PC-9 (cell line): ENCODE results near the gene DEF6. TPM values are rescaled to one million over a fixed set of nuclear protein-coding genes. Genes with fewer than 3 reads are reported as not detected.

ENCODE experiments used
- BruUV-seq: library from RNA; stranded (reverse); fragments of 400-500 nt; replicated peaks from 2 replicates; lab custom pipeline; 2021; lab: Mats Ljungman, UMichigan
- CTCF ChIA-PET: fragments of 300-600 bp; sonication (Branson Sonifier 250); formaldehyde crosslinking; loops from one replicate; lab custom pipeline; 2022; ENCODE audit warnings: antibody characterized with exemption; lab: Charles Lee
- POLR2A ChIA-PET: fragments of 300-600 bp; sonication (Branson Sonifier 250); formaldehyde crosslinking; loops from one replicate; lab custom pipeline; 2022; ENCODE audit warnings: antibody characterized with exemption; ENCODE audit not compliant: unreplicated experiment; lab: Charles Lee
- DNase-seq, 2 experiments: peaks; one replicate each; pipeline versions ENCODE4 v3.0.0 to v3.0.0-alpha.2; 2015 to 2022; ENCODE audit warnings: mixed read lengths in 1 of 2
- H2AFZ ChIP-seq: fragments of 200-600 bp; sonication (generic); 2 replicates; pipeline ENCODE4 v1.8.1; 2017; ENCODE audit warnings: antibody characterized with exemption
- H3F3A ChIP-seq: fragments of 200-600 bp; sonication (generic); 2 replicates; pipeline ENCODE4 v1.8.1; 2017; ENCODE audit warnings: antibody characterized with exemption, mild to moderate bottlenecking, low read depth; ENCODE audit not compliant: insufficient read depth
- H3K27ac ChIP-seq: fragments of 200-600 bp; sonication (generic); 2 replicates; pipeline ENCODE4 v1.6.1; 2016; ENCODE audit warnings: mixed run types
- H3K27me3 ChIP-seq: fragments of 200-600 bp; sonication (generic); 2 replicates; pipeline ENCODE4 v1.6.1; 2016; ENCODE audit warnings: low read depth, mixed run types; ENCODE audit not compliant: insufficient read depth
- H3K36me3 ChIP-seq: fragments of 200-600 bp; sonication (generic); 2 replicates; pipeline ENCODE4 v1.6.1; 2016; ENCODE audit warnings: low read depth, mixed run types
- H3K4me1 ChIP-seq: fragments of 200-600 bp; sonication (generic); replicated peaks from 2 replicates; pipeline ENCODE4 v1.6.1; 2016; ENCODE audit warnings: mixed run types; ENCODE audit not compliant: insufficient read depth
- H3K4me2 ChIP-seq: fragments of 200-600 bp; sonication (generic); 2 replicates; pipeline ENCODE4 v1.6.1; 2017; ENCODE audit warnings: mixed run types
- H3K4me3 ChIP-seq: fragments of 200-600 bp; sonication (generic); 2 replicates; pipeline ENCODE4 v1.6.1; 2016; ENCODE audit warnings: mixed run types
- H3K79me2 ChIP-seq: fragments of 200-600 bp; sonication (generic); 2 replicates; pipeline ENCODE4 v1.6.1; 2017; ENCODE audit warnings: low read depth, mixed run types
- H3K9me2 ChIP-seq: fragments of 200-600 bp; sonication (generic); 2 replicates; pipeline ENCODE4 v1.8.1; 2017; ENCODE audit warnings: mild to moderate bottlenecking; ENCODE audit not compliant: insufficient read depth
- H3K9me3 ChIP-seq: fragments of 200-600 bp; sonication (generic); 2 replicates; pipeline ENCODE4 v1.8.1; 2016; ENCODE audit warnings: low read depth; ENCODE audit not compliant: insufficient read depth
- H4K20me1 ChIP-seq: fragments of 200-600 bp; sonication (generic); 2 replicates; pipeline ENCODE4 v1.8.1; 2017; ENCODE audit not compliant: insufficient read depth
- EZH2 ChIP-seq: fragments of 200-600 bp; sonication (generic); IDR thresholded peaks from 2 replicates; pipeline ENCODE4 v1.8.0; 2017; ENCODE audit warnings: antibody characterized with exemption, low read depth
- intact Hi-C: fragments of 100-400 bp; cut with micrococcal nuclease; formaldehyde crosslinking; loops from one replicate; pipeline ENCODE4 v1.10.0; 2022; ENCODE audit not compliant: unreplicated experiment
- total RNA-seq: library from RNA; stranded (reverse); gene quantifications from 2 replicates; pipeline ENCODE4 v1.2.3, GENCODE V29; 2021
- TF ChIP-seq, protein P1 (sequence below): fragments of 200-600 bp; sonication (generic); conservative IDR thresholded peaks from 2 replicates; pipeline ENCODE4 v1.6.1; 2017; ENCODE audit warnings: mixed run types, antibody characterized with exemption, mild to moderate bottlenecking, moderate library complexity

DEF6 gene
- total RNA-seq, 1 experiment from 2014 or later = 19.6 TPM

DNA sequence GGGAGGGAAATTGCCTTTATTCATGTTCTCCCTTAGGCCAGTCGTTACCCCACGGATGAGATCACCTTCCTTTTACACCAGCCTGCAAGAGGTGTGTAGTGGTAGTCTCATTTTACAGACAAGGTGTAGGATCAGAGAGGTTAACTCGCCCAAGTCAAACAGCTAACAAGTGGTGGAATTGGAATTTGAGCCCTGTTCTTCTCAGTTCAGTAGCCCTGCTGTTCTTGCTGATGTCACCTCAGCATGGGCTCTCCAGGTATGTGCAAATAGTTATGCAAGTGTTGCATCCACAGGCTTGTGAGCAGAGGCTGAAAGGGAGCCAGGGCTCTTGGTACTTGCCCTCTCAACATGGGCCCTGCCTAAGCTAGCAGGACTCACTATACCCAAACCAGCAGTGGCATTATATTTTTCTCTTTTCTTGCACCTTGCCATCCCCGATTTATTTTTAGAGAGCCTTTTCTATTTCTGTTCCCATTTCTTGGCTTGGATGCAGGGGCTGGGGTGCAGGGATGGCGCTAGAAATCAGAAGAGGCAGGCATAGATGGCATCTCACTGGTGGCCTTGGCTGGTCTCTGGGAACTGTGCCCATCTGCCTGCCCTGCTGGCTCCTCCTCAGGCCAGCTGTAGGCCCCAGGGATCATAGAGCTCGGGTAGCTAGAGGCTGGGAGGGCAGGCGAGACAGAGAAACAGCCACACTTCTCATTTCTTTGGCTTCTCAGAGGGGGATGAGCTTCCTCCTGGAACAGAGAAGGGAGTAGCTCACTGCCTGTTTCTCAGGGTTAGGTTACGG, 62.9 kb downstream of the DEF6 start:
- H3K27me3 ChIP-seq = no peaks in the 10 kb centered on the region
- DNase-seq = peak; percentile 22 to 87
- H3K9me2 ChIP-seq = no peaks in the 10 kb centered on the region
- TF ChIP-seq EZH2 = no peak
- TF ChIP-seq, protein P1, sequence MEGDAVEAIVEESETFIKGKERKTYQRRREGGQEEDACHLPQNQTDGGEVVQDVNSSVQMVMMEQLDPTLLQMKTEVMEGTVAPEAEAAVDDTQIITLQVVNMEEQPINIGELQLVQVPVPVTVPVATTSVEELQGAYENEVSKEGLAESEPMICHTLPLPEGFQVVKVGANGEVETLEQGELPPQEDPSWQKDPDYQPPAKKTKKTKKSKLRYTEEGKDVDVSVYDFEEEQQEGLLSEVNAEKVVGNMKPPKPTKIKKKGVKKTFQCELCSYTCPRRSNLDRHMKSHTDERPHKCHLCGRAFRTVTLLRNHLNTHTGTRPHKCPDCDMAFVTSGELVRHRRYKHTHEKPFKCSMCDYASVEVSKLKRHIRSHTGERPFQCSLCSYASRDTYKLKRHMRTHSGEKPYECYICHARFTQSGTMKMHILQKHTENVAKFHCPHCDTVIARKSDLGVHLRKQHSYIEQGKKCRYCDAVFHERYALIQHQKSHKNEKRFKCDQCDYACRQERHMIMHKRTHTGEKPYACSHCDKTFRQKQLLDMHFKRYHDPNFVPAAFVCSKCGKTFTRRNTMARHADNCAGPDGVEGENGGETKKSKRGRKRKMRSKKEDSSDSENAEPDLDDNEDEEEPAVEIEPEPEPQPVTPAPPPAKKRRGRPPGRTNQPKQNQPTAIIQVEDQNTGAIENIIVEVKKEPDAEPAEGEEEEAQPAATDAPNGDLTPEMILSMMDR = no peak
- H2AFZ ChIP-seq = no peak overlapping the region
- CTCF ChIA-PET = no interaction called here
- H3K79me2 ChIP-seq = no peaks in the 10 kb centered on the region
- BruUV-seq = no TSS peak
- POLR2A ChIA-PET = no interaction called here
- H3K4me3 ChIP-seq = no peak overlapping the region
- peak overlapping the region; percentile 43 for H3K4me2 ChIP-seq
- no peaks in the 10 kb centered on the region; the same call in 1 of the 2 replicates for H4K20me1 ChIP-seq
- H3K4me1 ChIP-seq = peaks cover 25% of the 10 kb centered on the region
- no peaks in the 10 kb centered on the region for H3K36me3 ChIP-seq
- H3F3A ChIP-seq = peaks cover 31% of the 10 kb centered on the region
- H3K27ac ChIP-seq = peak overlapping the region; percentile 79
- intact Hi-C loops = loop anchor here (1.0 kb wide), 2 partner anchors 8 to 32 kb away; no protein-coding TSS in a partner anchor
- H3K9me3 ChIP-seq = no peaks in the 10 kb centered on the region

DNA sequence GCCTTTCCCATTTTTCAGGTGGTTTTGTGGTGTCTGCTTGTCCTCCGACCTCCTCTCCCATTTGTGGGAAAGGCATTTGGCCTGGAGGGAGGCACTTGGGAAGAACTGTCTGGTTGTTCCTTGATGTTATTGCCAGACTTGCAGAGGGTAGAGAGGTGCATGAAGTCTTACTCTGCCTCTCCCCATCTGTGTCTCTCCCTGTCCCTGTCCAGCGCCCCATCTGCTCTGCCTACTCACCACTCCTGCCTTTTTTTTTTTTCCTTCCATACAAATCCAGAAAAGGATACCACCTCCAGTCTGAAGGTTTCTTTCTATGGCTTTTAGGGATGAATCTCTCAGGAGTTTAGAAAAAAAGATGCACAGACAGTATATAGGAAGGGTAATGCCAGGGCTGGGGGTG, 64.6 kb downstream of the DEF6 start:
- Histone ChIP-seq H3K36me3 (no peaks in the 10 kb centered on the region), H3K27ac (no peak overlapping the region), H3K4me1 (peaks cover 25% of the 10 kb centered on the region), H3K79me2 (no peaks in the 10 kb centered on the region), H4K20me1 (no peaks in the 10 kb centered on the region; the same call in 1 of the 2 replicates), H3K27me3 (no peaks in the 10 kb centered on the region), H3F3A (peaks cover 31% of the 10 kb centered on the region), H3K9me3 (no peaks in the 10 kb centered on the region), H3K4me3 (no peak overlapping the region), H2AFZ (no peak overlapping the region), H3K4me2 (no peak overlapping the region), H3K9me2 (no peaks in the 10 kb centered on the region)
- ChIA-PET CTCF (no interaction called here), POLR2A (no interaction called here)
- intact Hi-C loops = no loop called here
- BruUV-seq = no TSS peak
- DNase-seq = no peak
- TF ChIP-seq, protein P1 = no peak
- no peak for TF ChIP-seq EZH2

GRCh38 chr6:35363293-35363750, 65.7 kb downstream of the DEF6 start:
- H3F3A ChIP-seq = peaks cover 35% of the 10 kb centered on the region
- ChIA-PET POLR2A (no interaction called here), CTCF (no interaction called here)
- no peaks in the 10 kb centered on the region for H3K27me3 ChIP-seq
- H3K36me3 ChIP-seq = no peaks in the 10 kb centered on the region
- TF ChIP-seq, protein P1 = no peak
- no peak for TF ChIP-seq EZH2
- no peak overlapping the region for H3K27ac ChIP-seq
- no peaks in the 10 kb centered on the region for H3K9me3 ChIP-seq
- no peaks in the 10 kb centered on the region for H3K79me2 ChIP-seq
- H2AFZ ChIP-seq = no peak overlapping the region
- H4K20me1 ChIP-seq = no peaks in the 10 kb centered on the region; the same call in 1 of the 2 replicates
- no peak overlapping the region for H3K4me2 ChIP-seq
- H3K9me2 ChIP-seq = no peaks in the 10 kb centered on the region
- H3K4me1 ChIP-seq = peaks cover 32% of the 10 kb centered on the region
- H3K4me3 ChIP-seq = no peak overlapping the region
- DNase-seq = no peak
- intact Hi-C loops = no loop called here
- no TSS peak for BruUV-seq
